ENCODE results near the gene ZMYND12. TPM values are rescaled to one million over a fixed set of nuclear protein-coding genes. Genes with fewer than 3 reads are reported as not detected.

ZMYND12 gene
- total and polyA plus RNA-seq, 2 of the 4 experiments (the other 2 are of a cell fraction), result under 0.01 to 0.03 TPM

DNA sequence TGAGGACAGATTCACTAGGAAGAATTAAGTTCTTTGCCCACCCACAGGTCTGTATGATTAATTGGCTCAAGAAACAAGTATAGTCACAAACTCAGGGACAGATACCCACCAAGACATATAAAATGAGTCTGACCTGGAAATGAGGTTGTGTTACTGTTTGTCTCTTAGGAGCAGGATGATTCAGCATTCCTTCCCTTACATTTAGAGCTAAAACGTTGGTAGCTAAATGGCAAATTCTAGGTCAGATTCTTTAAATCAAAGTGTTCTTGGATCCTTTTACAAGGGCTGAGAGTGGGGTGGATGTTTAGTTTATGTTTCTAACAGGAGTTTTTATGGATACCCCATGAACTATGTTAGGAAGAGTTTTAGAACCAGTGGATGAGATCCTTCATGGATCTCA is 70.5 kb downstream of the ZMYND12 start:
- no peak overlapping the region for H2BK20ac ChIP-seq (ENCODE audit: low read depth, low read length)
- ATAC-seq (ENCODE audit: low read depth) (no peak), DNase-seq (peak; percentile 15)
- H4K8ac ChIP-seq (ENCODE audit: low read depth in 2 of 2, low read length in 2 of 2), result no peak overlapping the region
- no peak overlapping the region for H3K4me2 ChIP-seq (ENCODE audit: low read depth, low read length)
- H4K5ac ChIP-seq (ENCODE audit: low read depth, low read length), result no peak overlapping the region
- no peak overlapping the region for H2AFZ ChIP-seq (replicated peaks; ENCODE audit: low read length, poor library complexity)
- dilution Hi-C loops (cut with HindIII; ENCODE audit: low sequenced_read_pairs, unreplicated experiment) (no loop called here), in situ Hi-C loops (cut with MboI; ENCODE audit: low sequenced_read_pairs) (no loop called here), intact Hi-C loops (cut with micrococcal nuclease) (no loop called here)
- H3K4ac ChIP-seq (ENCODE audit: low read depth, low read length), result no peak overlapping the region
- H2BK15ac ChIP-seq (ENCODE audit: low read depth, low read length), result no peak overlapping the region
- H3K4me1 ChIP-seq (ENCODE audit: control insufficient read depth, insufficient read depth, low read length), result no peaks in the 10 kb centered on the region
- H3K27ac ChIP-seq (ENCODE audit: insufficient read depth, low read length), result no peak overlapping the region
- no peaks in the 10 kb centered on the region for H3K36me3 ChIP-seq (ENCODE audit: control insufficient read depth, insufficient read depth, low read length)
- H3K56ac ChIP-seq (ENCODE audit: extremely low read depth, insufficient read depth, low read length), result no peak overlapping the region
- H3K79me1 ChIP-seq (ENCODE audit: low read depth in 1 of 2, low read length in 2 of 2), result no peaks in the 10 kb centered on the region
- H2BK5ac ChIP-seq (ENCODE audit: low read depth, low read length, poor library complexity, severe bottlenecking), result no peak overlapping the region
- CTCF ChIA-PET, result no interaction called here
- no peak overlapping the region for H2BK120ac ChIP-seq (ENCODE audit: low read depth, low read length)
- no peaks in the 10 kb centered on the region for H3K9me1 ChIP-seq (ENCODE audit: insufficient read depth, low read length)
- BruUV-seq (replicated peaks), result no TSS peak
- no CpG with 5 or more reads among the region's 1 CpG for WGBS, 2 experiments (ENCODE audit: extremely low coverage in 2 of 2, insufficient read length in 1 of 2)
- no peaks in the 10 kb centered on the region for H3K9me3 ChIP-seq (ENCODE audit: control insufficient read depth, insufficient read depth, low read length)
- no peak overlapping the region for H3K23ac ChIP-seq (ENCODE audit: low read depth, low read length)
- TF ChIP-seq NFE2L2 (IDR thresholded peaks at IDR 0.05; ENCODE audit: low read depth, low read length), result peak; percentile 77
- TF ChIP-seq BHLHE40 (IDR thresholded peaks at IDR 0.05; ENCODE audit: low read depth, low read length), result no peak
- POLR2A ChIA-PET (ENCODE audit: unreplicated experiment), result no interaction called here
- H2AK9ac ChIP-seq (replicated peaks; ENCODE audit: low read depth, low read length, poor library complexity), result no peak overlapping the region
- no peak overlapping the region for H4K91ac ChIP-seq (ENCODE audit: insufficient read depth, low read depth, low read length)
- H3K27me3 ChIP-seq (ENCODE audit: control insufficient read depth, insufficient read depth, low read length), result peaks cover 11% of the 10 kb centered on the region
- no peaks in the 10 kb centered on the region for H4K20me1 ChIP-seq (ENCODE audit: insufficient read depth, low read length)
- H3K14ac ChIP-seq (replicated peaks; ENCODE audit: low read depth, low read length), result no peak overlapping the region
- no peak overlapping the region for H2AK5ac ChIP-seq (ENCODE audit: low read depth, low read length)
- no peak overlapping the region for H3K4me3 ChIP-seq (ENCODE audit: insufficient read depth, low read depth, low read length)
- H3K18ac ChIP-seq (ENCODE audit: low read depth, low read length), result no peak overlapping the region
- H3K9ac ChIP-seq (ENCODE audit: low read depth, low read length), result no peak overlapping the region

Measured in IMR-90 (cell line).